ENCODE measurements around the gene FKBP1A. TPM values are rescaled to one million over a fixed set of nuclear protein-coding genes. Genes with fewer than 3 reads are reported as not detected.

FKBP1A gene
- total and polyA plus RNA-seq, 10 of the 15 experiments (the other 5 are each of a cell fraction or from before 2014, with no cell fraction given), result 103 to 687 (median 254) TPM

- Histone ChIP-seq H3K9ac (ENCODE audit: control insufficient read depth, insufficient read depth, low read length) (peak overlapping the region; percentile 41; the same call in 1 of the 2 replicates), H3K4me2 (ENCODE audit: control insufficient read depth, insufficient read depth) (peak overlapping the region; percentile 61), H3K79me2 (ENCODE audit: control insufficient read depth, insufficient read depth, low read length) (peaks cover 4% of the 10 kb centered on the region), H3K4me3 (no peak overlapping the region), H3K36me3 (ENCODE audit: control insufficient read depth in 2 of 2, insufficient read depth in 2 of 2, low read length in 1 of 2) (peaks cover 8 to 28% of the 10 kb centered on the region in 2 experiments), H3K27ac (ENCODE audit: control insufficient read depth, insufficient read depth) (peak overlapping the region; percentile 50), H2AFZ (ENCODE audit: control insufficient read depth, low read depth, low read length) (no peak overlapping the region; the same call in 1 of the 2 replicates), H3K9me3 (replicated peaks; ENCODE audit: control insufficient read depth, insufficient read depth, low read length) (peaks cover 5% of the 10 kb centered on the region; the same call in 1 of the 3 replicates), H3K4me1 (ENCODE audit: control insufficient read depth, insufficient read depth, low read length) (peaks cover 11% of the 10 kb centered on the region), H4K20me1 (ENCODE audit: control insufficient read depth, insufficient read depth) (no peaks in the 10 kb centered on the region), H3K27me3 (replicated peaks in 1 of 2; ENCODE audit: control insufficient read depth in 2 of 2, insufficient read depth in 2 of 2, low read length in 1 of 2) (no peaks in the 10 kb centered on the region)
- no peak for TF ChIP-seq IKZF1 (conservative IDR thresholded peaks at IDR 0.05)
- no peak for TF ChIP-seq RAD51 (IDR thresholded peaks at IDR 0.05)
- TF ChIP-seq JUNB (IDR thresholded peaks at IDR 0.05), result peak; percentile 36; the same call in 1 of the 2 replicates
- TF ChIP-seq NR2F1 (conservative IDR thresholded peaks at IDR 0.05), result no peak
- no peak for TF ChIP-seq ELK1 (IDR thresholded peaks at IDR 0.05; ENCODE audit: low read depth, low read length)
- TF ChIP-seq USF1 (IDR thresholded peaks at IDR 0.05; ENCODE audit: borderline replicate concordance, extremely low read length, insufficient read depth, low read depth, low read length), result no peak
- TF ChIP-seq EED (IDR thresholded peaks at IDR 0.05; ENCODE audit: low read depth), result no peak
- no peak for TF ChIP-seq BRCA1 (IDR thresholded peaks at IDR 0.05; ENCODE audit: low read depth, low read length)
- TF ChIP-seq PML (IDR thresholded peaks at IDR 0.05; ENCODE audit: low read length), result 0 out of 2 replicates have a peak, but pooled peaks have one; percentile 42
- TF ChIP-seq TARDBP (IDR thresholded peaks at IDR 0.05; ENCODE audit: borderline replicate concordance), result 0 out of 2 replicates have a peak, but pooled peaks have one; percentile 50
- TF ChIP-seq TCF12 (IDR thresholded peaks at IDR 0.05; ENCODE audit: low read depth, low read length), result no peak
- TF ChIP-seq RUNX3 (IDR thresholded peaks at IDR 0.05; ENCODE audit: low read length), result peak; percentile 84
- no peak for TF ChIP-seq CEBPZ (IDR thresholded peaks at IDR 0.05; ENCODE audit: low read depth, low read length)
- 0 out of 2 replicates have a peak, but pooled peaks have one; percentile 13 for TF ChIP-seq NFIC (IDR thresholded peaks at IDR 0.05; ENCODE audit: low read depth, low read length)
- ChIA-PET RAD21 (ENCODE audit: unreplicated experiment) (no interaction called here), SMC1A (ENCODE audit: uncharacterized antibody, unreplicated experiment) (interaction anchor here (0.6 to 1.6 kb wide), 7 partner anchors 9 to 34 kb away, joined by 3 to 8 read pairs (median 3); no protein-coding TSS in a partner anchor), CTCF (interaction anchor here (0.7 to 1.6 kb wide), 2 partner anchors 77 to 145 kb away, joined by 3 to 4 read pairs; no protein-coding TSS in a partner anchor), POLR2A (interaction anchor here (1.0 kb wide), 1 partner anchor 33 kb away, joined by 3 read pairs; no protein-coding TSS in a partner anchor)
- intact Hi-C loops (cut with micrococcal nuclease; ENCODE audit: unreplicated experiment), result no loop called here
- FAIRE-seq (no peak), ATAC-seq (peak; percentile 62), DNase-seq (ENCODE audit: low read depth, low spot score) (no peak)
- in situ Hi-C loops (cut with MboI), result no loop called here
- no TSS peak for BruUV-seq (replicated peaks)
- WGBS (ENCODE audit: insufficient coverage, insufficient replicate concordance, low lambda C conversion rate, missing lambda C conversion rate), result 42% methylated on average over 6 of the region's 9 CpGs
These were observed 34.8 kb downstream of the FKBP1A start for GRCh38 chr20:1357921-1358671.

Measured in GM12878 (cell line).